HCT116 (cell line): ENCODE data around the gene NHLRC4. TPM values are rescaled to one million over a fixed set of nuclear protein-coding genes. Genes with fewer than 3 reads are reported as not detected.

ENCODE experiments used
- ATAC-seq: fragments of 200-7000 bp; cut with Tn5 transposase; 2 replicates; pipeline ENCODE4 v1.9.1; 2020; ENCODE audit warnings: mild to moderate bottlenecking, moderate library complexity
- BruUV-seq: library from RNA; stranded (reverse); fragments of 400-500 nt; replicated peaks from 2 replicates; lab custom pipeline; 2021; lab: Mats Ljungman, UMichigan
- CTCF ChIA-PET: fragments of 300-600 bp; sonication (Branson Sonifier 250); formaldehyde crosslinking; loops from one replicate; lab custom pipeline; 2021; ENCODE audit warnings: antibody characterized with exemption; lab: Charles Lee
- POLR2A ChIA-PET: fragments of 300-600, 350-600 bp; sonication (Branson Sonifier 250); formaldehyde crosslinking; loops from one replicate; lab custom pipeline; 2021; ENCODE audit warnings: antibody characterized with exemption; lab: Charles Lee
- RAD21 ChIA-PET, 2 experiments: fragments of 300-600 bp; sonication (Branson Sonifier 250); formaldehyde crosslinking; loops; one replicate each; lab custom pipeline; 2023; ENCODE audit warnings: low total read pairs in 2 of 2; ENCODE audit not compliant: uncharacterized antibody in 2 of 2, unreplicated experiment in 2 of 2, low non-redundant PET in 1 of 2; lab: Charles Lee
- DNase-seq: peaks from one replicate; pipeline ENCODE4 v3.0.0-alpha.2; 2010; ENCODE audit warnings: low read depth, low spot score
- H2AFZ ChIP-seq: fragments of 200-600 bp; shearing (Covaris generic), sonication (generic); 2 replicates; pipeline ENCODE4 v1.6.1; 2017; ENCODE audit warnings: low read depth, mixed run types, mixed read lengths, antibody characterized with exemption, low read length; ENCODE audit not compliant: poor library complexity, severe bottlenecking
- H3K27ac ChIP-seq: 2 replicates; pipeline ENCODE4 v1.5.1; 2012; ENCODE audit warnings: low read depth, low read length
- H3K27me3 ChIP-seq: fragments of 200-600 bp; sonication (generic); 2 replicates; pipeline ENCODE4 v1.6.1; 2016; ENCODE audit warnings: mixed run types, low read length, mixed read lengths; ENCODE audit not compliant: insufficient read depth
- H3K36me3 ChIP-seq, 2 experiments: fragments of 200-500 bp in 1 of 2; fragments of 200-600 bp in 1 of 2; sonication (Bioruptor generic) in 1 of 2; sonication (generic) in 1 of 2; 2 replicates each; pipeline versions ENCODE4 v1.5.1 to v1.6.1; 2014 to 2016; ENCODE audit warnings: low read length in 2 of 2, inconsistent platforms in 1 of 2, mixed read lengths in 1 of 2, mixed run types in 1 of 2; ENCODE audit not compliant: insufficient read depth in 2 of 2, control insufficient read depth in 1 of 2
- H3K4me1 ChIP-seq, 2 experiments: fragments of 200-600 bp in 1 of 2; sonication (generic) in 1 of 2; 2 replicates each; pipeline versions ENCODE4 v1.5.1 to v1.6.1; 2012 to 2017; ENCODE audit warnings: low read length in 2 of 2, inconsistent platforms in 1 of 2, mild to moderate bottlenecking in 1 of 2, mixed read lengths in 1 of 2, mixed run types in 1 of 2, moderate library complexity in 1 of 2; ENCODE audit not compliant: insufficient read depth in 2 of 2, control insufficient read depth in 1 of 2
- H3K4me2 ChIP-seq: fragments of 200-600 bp; sonication (generic); 2 replicates; pipeline ENCODE4 v1.6.1; 2017; ENCODE audit warnings: mixed run types, low read length, mixed read lengths
- H3K4me3 ChIP-seq, 2 experiments: fragments of 200-600 bp in 1 of 2; sonication (generic) in 1 of 2; replicated peaks in 1 of 2; 2 replicates each; pipeline ENCODE4 v1.5.1; 2011 to 2016; ENCODE audit warnings: low read length in 2 of 2, control low read depth in 1 of 2, low read depth in 1 of 2, mild to moderate bottlenecking in 1 of 2, mixed read lengths in 1 of 2, mixed run types in 1 of 2
- H3K79me2 ChIP-seq: fragments of 200-600 bp; sonication (generic); 2 replicates; pipeline ENCODE4 v1.6.1; 2017; ENCODE audit warnings: mild to moderate bottlenecking, mixed run types, low read length, moderate library complexity, mixed read lengths; ENCODE audit not compliant: insufficient read depth
- H3K9ac ChIP-seq: fragments of 200-600 bp; sonication (generic); 2 replicates; pipeline ENCODE4 v1.6.1; 2016; ENCODE audit warnings: low read length, mixed read lengths
- H3K9me2 ChIP-seq: fragments of 200-600 bp; sonication (generic), shearing (Covaris generic); 2 replicates; pipeline ENCODE4 v1.6.1; 2017; ENCODE audit warnings: mixed run types, mild to moderate bottlenecking, moderate library complexity; ENCODE audit not compliant: insufficient read depth
- H3K9me3 ChIP-seq, 2 experiments: fragments of 200-500 bp in 1 of 2; fragments of 200-600 bp in 1 of 2; sonication (Bioruptor generic) in 1 of 2; sonication (generic) in 1 of 2; 2 replicates each; pipeline ENCODE4 v1.6.1; 2014 to 2017; ENCODE audit warnings: low read length in 2 of 2, mixed read lengths in 2 of 2, inconsistent platforms in 1 of 2, low read depth in 1 of 2, mild to moderate bottlenecking in 1 of 2, mixed run types in 1 of 2, moderate library complexity in 1 of 2; ENCODE audit not compliant: control insufficient read depth in 1 of 2, insufficient read depth in 1 of 2
- H4K20me1 ChIP-seq: fragments of 200-600 bp; sonication (generic), shearing (Covaris generic); 2 replicates; pipeline ENCODE4 v1.6.1; 2017; ENCODE audit warnings: mixed run types, mild to moderate bottlenecking, moderate library complexity; ENCODE audit not compliant: insufficient read depth
- CBX3 ChIP-seq: IDR thresholded peaks from 2 replicates; pipeline ENCODE4 v1.6.1; 2012; ENCODE audit warnings: low read depth
- CEBPB ChIP-seq: IDR thresholded peaks from 2 replicates; pipeline ENCODE4 v1.6.1; 2012; ENCODE audit warnings: low read depth
- EZH2 ChIP-seq: fragments of 200-600 bp; sonication (generic); IDR thresholded peaks from 2 replicates; pipeline ENCODE4 v1.6.1; 2017; ENCODE audit warnings: antibody characterized with exemption, mixed run types
- EZH2phosphoT487 ChIP-seq: fragments of 200-600 bp; IDR thresholded peaks from 2 replicates; pipeline ENCODE4 v1.6.1; 2018; ENCODE audit warnings: antibody characterized with exemption, borderline replicate concordance
- FOSL1 ChIP-seq: IDR thresholded peaks from 2 replicates; pipeline ENCODE4 v1.6.1; 2012; ENCODE audit warnings: low read depth
- MAX ChIP-seq: IDR thresholded peaks from 2 replicates; pipeline ENCODE4 v1.6.1; 2012
- POLR2AphosphoS5 ChIP-seq: IDR thresholded peaks from 2 replicates; pipeline ENCODE4 v1.6.1; 2011; ENCODE audit warnings: mild to moderate bottlenecking, low read depth, low read length, moderate library complexity
- RAD21 ChIP-seq: IDR thresholded peaks from 2 replicates; pipeline ENCODE4 v1.6.1; 2012; ENCODE audit warnings: low read depth, mild to moderate bottlenecking
- REST ChIP-seq: IDR thresholded peaks from 2 replicates; pipeline ENCODE4 v1.6.1; 2012; ENCODE audit warnings: low read depth
- ZBTB33 ChIP-seq: IDR thresholded peaks from 2 replicates; pipeline ENCODE4 v1.6.1; 2011; ENCODE audit warnings: mild to moderate bottlenecking, low read length, moderate library complexity; ENCODE audit not compliant: insufficient replicate concordance; ENCODE audit errors: extremely low read depth
- ZFX ChIP-seq: fragments of 450-650 bp; IDR thresholded peaks from 2 replicates; pipeline ENCODE4 v1.6.1; 2017
- ZNF274 ChIP-seq: fragments of 200-500 bp; sonication (Bioruptor generic); IDR thresholded peaks from 2 replicates; pipeline ENCODE4 v1.6.1; 2014; ENCODE audit warnings: mild to moderate bottlenecking, low read depth, low read length, inconsistent platforms
- intact Hi-C: fragments of 100-400 bp; cut with micrococcal nuclease; formaldehyde crosslinking; loops from 2 replicates; pipeline ENCODE4 v1.10.0; 2022
- total RNA-seq: library from RNA; stranded (reverse); gene quantifications from one replicate; pipeline ENCODE4 v1.2.1, GENCODE V29; 2021; ENCODE audit not compliant: unreplicated experiment

Gene NHLRC4
- total RNA-seq, 1 experiment from 2014 or later = 0.22 TPM

GRCh38 chr16:527015-527903, 39.5 kb upstream of the NHLRC4 start, which contains the start of gene CAPN15:
CAPN15 (plus strand) TSS chr16:527712; CDS start chr16:546839, 19,127 bp downstream.
- peak within 1 kb of the TSS; percentile 90 for H3K9ac ChIP-seq
- no peaks in the 10 kb centered on the region for H3K9me3 ChIP-seq
- intact Hi-C loops = no loop called here
- peak within 1 kb of the TSS; percentile 67 to 70 for H3K4me3 ChIP-seq
- DNase-seq (peak; percentile 32), ATAC-seq (peak; percentile 78)
- peaks cover 14 to 32% of the 10 kb centered on the region in 2 experiments for H3K4me1 ChIP-seq
- H4K20me1 ChIP-seq = no peaks in the 10 kb centered on the region
- peak within 1 kb of the TSS; percentile 91 for H3K27ac ChIP-seq
- no peak for TF ChIP-seq RAD21
- peak; percentile 86 for TF ChIP-seq ZFX
- TF ChIP-seq CEBPB = no peak
- TF ChIP-seq ZNF274 = no peak
- TF ChIP-seq MAX = no peak; the same call in 1 of the 2 replicates
- no peak for TF ChIP-seq EZH2
- TF ChIP-seq CBX3 = no peak
- peak; percentile 52; the same call in 1 of the 2 replicates for TF ChIP-seq POLR2AphosphoS5
- no peak for TF ChIP-seq FOSL1
- TF ChIP-seq EZH2phosphoT487 = no peak
- no peak for TF ChIP-seq ZBTB33
- TF ChIP-seq REST = no peak
- H2AFZ ChIP-seq = no peak within 1 kb of the TSS
- peak within 1 kb of the TSS; percentile 81 for H3K4me2 ChIP-seq
- BruUV-seq = no TSS peak
- H3K9me2 ChIP-seq = no peaks in the 10 kb centered on the region
- H3K27me3 ChIP-seq = no peaks in the 10 kb centered on the region
- peaks cover 0 to 6% of the 10 kb centered on the region in 2 experiments; a peak in 1 of 4 replicates for H3K36me3 ChIP-seq
- ChIA-PET RAD21 (interaction anchor here in 1 of 2 experiments (0.6 kb wide), 1 partner anchor 75 kb away, joined by 3 read pairs; no protein-coding TSS in a partner anchor), CTCF (no interaction called here), POLR2A (interaction anchor here (1.0 kb wide), 1 partner anchor 109 kb away, joined by 4 read pairs; the partner anchor contains the start of gene METTL26)
- peaks cover 55% of the 10 kb centered on the region for H3K79me2 ChIP-seq
